SK-N-SH (cell line): ENCODE measurements around the gene MAD2L2. TPM values are rescaled to one million over a fixed set of nuclear protein-coding genes. Genes with fewer than 3 reads are reported as not detected.

Experiments used
- CTCF ChIA-PET: fragments of 300-600, 350-600 bp; formaldehyde crosslinking; extraction: SDS; loops from one replicate; lab custom pipeline; 2021; lab: Yijun Ruan, JAX
- POLR2A ChIA-PET: fragments of 350-600 bp; sonication (Branson Sonifier 250); formaldehyde crosslinking; extraction: SDS; loops from one replicate; lab custom pipeline; 2020; ENCODE audit warnings: antibody characterized with exemption, inconsistent platforms; lab: Yijun Ruan, JAX
- DNase-seq: peaks from one replicate; pipeline ENCODE4 v3.0.0; 2012
- H2AFZ ChIP-seq: fragments of 200-600 bp; sonication (generic); 2 replicates; pipeline ENCODE4 v1.8.1; 2016; ENCODE audit warnings: antibody characterized with exemption, mild to moderate bottlenecking, low read depth
- H3F3A ChIP-seq: fragments of 200-600 bp; sonication (generic); replicated peaks from 2 replicates; pipeline ENCODE3; 2016; ENCODE audit warnings: antibody characterized with exemption, mild to moderate bottlenecking; ENCODE audit not compliant: insufficient read depth
- H3K27ac ChIP-seq, 2 experiments: fragments of 200-500 bp in 1 of 2; fragments of 200-600 bp in 1 of 2; sonication (Bioruptor generic) in 1 of 2; sonication (generic), shearing (Covaris generic) in 1 of 2; 2 replicates each; pipeline versions ENCODE4 v1.5.1 to v1.6.1; 2014 to 2016; ENCODE audit warnings: low read depth in 2 of 2, inconsistent platforms in 1 of 2, low read length in 1 of 2, mild to moderate bottlenecking in 1 of 2, mixed read lengths in 1 of 2
- H3K27me3 ChIP-seq: fragments of 200-600 bp; sonication (generic), shearing (Covaris generic); 2 replicates; pipeline ENCODE4 v1.6.1; 2016; ENCODE audit warnings: mixed run types; ENCODE audit not compliant: insufficient read depth
- H3K36me3 ChIP-seq, 2 experiments: fragments of 200-500 bp in 1 of 2; fragments of 200-600 bp in 1 of 2; sonication (Bioruptor generic) in 1 of 2; sonication (generic) in 1 of 2; replicated peaks in 1 of 2; 2 replicates each; pipeline versions ENCODE3 to v1.5.1; 2014 to 2016; ENCODE audit warnings: low read length in 1 of 2, mild to moderate bottlenecking in 1 of 2; ENCODE audit not compliant: insufficient read depth in 2 of 2, control insufficient read depth in 1 of 2
- H3K4me1 ChIP-seq, 2 experiments: fragments of 200-500 bp in 1 of 2; fragments of 200-600 bp in 1 of 2; sonication (Bioruptor generic) in 1 of 2; sonication (generic), shearing (Covaris generic) in 1 of 2; 2 replicates each; pipeline versions ENCODE4 v1.5.1 to v1.6.1; 2014 to 2016; ENCODE audit warnings: low read depth in 1 of 2, low read length in 1 of 2, mixed run types in 1 of 2; ENCODE audit not compliant: insufficient read depth in 2 of 2, control insufficient read depth in 1 of 2
- H3K4me2 ChIP-seq: fragments of 200-600 bp; sonication (generic), shearing (Covaris generic); 2 replicates; pipeline ENCODE4 v1.6.1; 2017; ENCODE audit warnings: mixed run types
- H3K4me3 ChIP-seq, 2 experiments: fragments of 200-500 bp in 1 of 2; fragments of 200-600 bp in 1 of 2; sonication (Bioruptor generic) in 1 of 2; sonication (generic), shearing (Covaris generic) in 1 of 2; 2 replicates each; pipeline versions ENCODE4 v1.5.1 to v1.8.1; 2014 to 2016; ENCODE audit warnings: low read depth in 2 of 2, inconsistent platforms in 1 of 2, low read length in 1 of 2, mild to moderate bottlenecking in 1 of 2, mixed read lengths in 1 of 2, moderate library complexity in 1 of 2
- H3K79me2 ChIP-seq: fragments of 200-600 bp; sonication (generic); 2 replicates; pipeline ENCODE4 v1.8.1; 2017; ENCODE audit warnings: mild to moderate bottlenecking; ENCODE audit not compliant: insufficient read depth
- H3K9ac ChIP-seq: fragments of 200-600 bp; sonication (generic); 2 replicates; pipeline ENCODE4 v1.6.1; 2017; ENCODE audit warnings: mixed run types
- H3K9me2 ChIP-seq: fragments of 200-600 bp; sonication (generic); 2 replicates; pipeline ENCODE4 v1.6.1; 2017; ENCODE audit warnings: mixed run types
- H3K9me3 ChIP-seq: fragments of 200-600 bp; sonication (generic); 2 replicates; pipeline ENCODE4 v1.6.1; 2017; ENCODE audit warnings: mixed run types, mild to moderate bottlenecking, moderate library complexity
- H4K20me1 ChIP-seq: fragments of 200-600 bp; sonication (generic); 2 replicates; pipeline ENCODE4 v1.6.1; 2017; ENCODE audit warnings: mild to moderate bottlenecking, mixed run types; ENCODE audit not compliant: insufficient read depth
- FOXM1 ChIP-seq: IDR thresholded peaks from 2 replicates; pipeline ENCODE4 v1.4.0; 2012; ENCODE audit warnings: low read depth, mild to moderate bottlenecking
- JUND ChIP-seq: IDR thresholded peaks from 2 replicates; pipeline ENCODE4 v1.4.0; 2012
- MXI1 ChIP-seq: IDR thresholded peaks from 2 replicates; pipeline ENCODE4 v1.6.1; 2012; ENCODE audit warnings: mild to moderate bottlenecking, low read depth, low read length, improper control_type of control experiment
- NRF1 ChIP-seq: IDR thresholded peaks from 2 replicates; pipeline ENCODE4 v1.6.1; 2012; ENCODE audit warnings: low read depth, mild to moderate bottlenecking, low read length
- RAD21 ChIP-seq: IDR thresholded peaks from 2 replicates; pipeline ENCODE4 v1.6.1; 2012; ENCODE audit warnings: mild to moderate bottlenecking, low read length
- RCOR1 ChIP-seq: fragments of 150-350 bp; IDR thresholded peaks from 2 replicates; pipeline ENCODE4 v1.6.1; 2017; ENCODE audit warnings: antibody characterized with exemption, low read length
- RFX5 ChIP-seq: IDR thresholded peaks from 2 replicates; pipeline ENCODE4 v1.6.1; 2012; ENCODE audit warnings: mild to moderate bottlenecking, improper control_type of control experiment, low read length
- RXRA ChIP-seq: IDR thresholded peaks from 2 replicates; pipeline ENCODE4 v1.4.0; 2012; ENCODE audit warnings: low read depth, mild to moderate bottlenecking, borderline replicate concordance
- TEAD4 ChIP-seq: IDR thresholded peaks from 2 replicates; pipeline ENCODE4 v1.4.0; 2012; ENCODE audit warnings: mild to moderate bottlenecking, borderline replicate concordance; ENCODE audit not compliant: insufficient read depth
- WGBS: methylation state at CpG from one replicate; pipeline ENCODE4 v1.1.6; 2017; ENCODE audit warnings: low lambda C conversion rate; 5-methylcytosine and 5-hydroxymethylcytosine counted together
- polyA plus RNA-seq, 3 experiments: library from polyadenylated mRNA; depleted of rRNA; stranded (reverse); fragments of >200 nt; gene quantifications; 2 replicates each; pipeline ENCODE4 v1.2.3, GENCODE V29; 2012
- TF ChIP-seq, protein P1 (sequence below): fragments of 200-600 bp; sonication (generic); IDR thresholded peaks from 2 replicates; pipeline ENCODE4 v1.6.1; 2017; ENCODE audit warnings: antibody characterized with exemption, mild to moderate bottlenecking, moderate library complexity
- TF ChIP-seq, protein P2 (sequence below): IDR thresholded peaks from 2 replicates; pipeline ENCODE4; 2012
- TF ChIP-seq, protein P3 (sequence below): IDR thresholded peaks from 2 replicates; pipeline ENCODE4 v1.6.1; 2012; ENCODE audit warnings: mild to moderate bottlenecking, low read depth, low read length, moderate library complexity
- TF ChIP-seq, protein P4 (sequence below): IDR thresholded peaks from 2 replicates; pipeline ENCODE4 v1.4.0; 2012; ENCODE audit warnings: low read depth, borderline replicate concordance

MAD2L2 gene
- polyA plus RNA-seq, 1 of the 3 experiments (the other 2 are of a cell fraction), result 94.0 TPM

DNA sequence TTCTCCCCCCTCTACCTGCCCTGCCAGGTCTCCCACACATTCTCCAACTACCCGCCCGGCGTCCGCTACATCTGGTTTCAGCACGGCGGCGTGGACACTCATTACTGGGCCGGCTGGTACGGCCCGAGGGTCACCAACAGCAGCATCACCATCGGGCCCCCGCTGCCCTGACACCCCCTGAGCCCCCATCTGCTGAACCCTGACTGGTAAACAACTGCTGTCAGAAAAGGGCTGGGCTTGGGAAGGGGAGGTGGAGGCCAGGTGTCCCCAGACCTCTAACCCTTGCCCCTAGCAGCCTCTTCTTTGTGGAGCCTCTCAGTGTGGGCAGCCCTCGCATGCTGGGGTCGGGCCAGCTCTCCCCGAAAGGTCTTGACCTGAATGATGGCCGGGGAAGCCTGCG is 19.8 kb downstream of the MAD2L2 start:
- Histone ChIP-seq H3K27me3 (no peaks in the 10 kb centered on the region), H3K9ac (no peak overlapping the region), H3K4me1 (no peaks in the 10 kb centered on the region; a peak in 1 of 4 replicates), H3K4me3 (no peak overlapping the region), H3K36me3 (peaks cover 3 to 10% of the 10 kb centered on the region in 2 experiments), H3K79me2 (no peaks in the 10 kb centered on the region), H3F3A (peaks cover 3% of the 10 kb centered on the region)
- no peak for DNase-seq
- POLR2A ChIA-PET, result no interaction called here
- TF ChIP-seq RCOR1, result no peak
- TF ChIP-seq, protein P1, sequence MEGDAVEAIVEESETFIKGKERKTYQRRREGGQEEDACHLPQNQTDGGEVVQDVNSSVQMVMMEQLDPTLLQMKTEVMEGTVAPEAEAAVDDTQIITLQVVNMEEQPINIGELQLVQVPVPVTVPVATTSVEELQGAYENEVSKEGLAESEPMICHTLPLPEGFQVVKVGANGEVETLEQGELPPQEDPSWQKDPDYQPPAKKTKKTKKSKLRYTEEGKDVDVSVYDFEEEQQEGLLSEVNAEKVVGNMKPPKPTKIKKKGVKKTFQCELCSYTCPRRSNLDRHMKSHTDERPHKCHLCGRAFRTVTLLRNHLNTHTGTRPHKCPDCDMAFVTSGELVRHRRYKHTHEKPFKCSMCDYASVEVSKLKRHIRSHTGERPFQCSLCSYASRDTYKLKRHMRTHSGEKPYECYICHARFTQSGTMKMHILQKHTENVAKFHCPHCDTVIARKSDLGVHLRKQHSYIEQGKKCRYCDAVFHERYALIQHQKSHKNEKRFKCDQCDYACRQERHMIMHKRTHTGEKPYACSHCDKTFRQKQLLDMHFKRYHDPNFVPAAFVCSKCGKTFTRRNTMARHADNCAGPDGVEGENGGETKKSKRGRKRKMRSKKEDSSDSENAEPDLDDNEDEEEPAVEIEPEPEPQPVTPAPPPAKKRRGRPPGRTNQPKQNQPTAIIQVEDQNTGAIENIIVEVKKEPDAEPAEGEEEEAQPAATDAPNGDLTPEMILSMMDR, result no peak
- TF ChIP-seq TEAD4, result no peak
- no peak for TF ChIP-seq RAD21
- TF ChIP-seq JUND, result no peak
- no peak for TF ChIP-seq NRF1
- TF ChIP-seq, protein P2, sequence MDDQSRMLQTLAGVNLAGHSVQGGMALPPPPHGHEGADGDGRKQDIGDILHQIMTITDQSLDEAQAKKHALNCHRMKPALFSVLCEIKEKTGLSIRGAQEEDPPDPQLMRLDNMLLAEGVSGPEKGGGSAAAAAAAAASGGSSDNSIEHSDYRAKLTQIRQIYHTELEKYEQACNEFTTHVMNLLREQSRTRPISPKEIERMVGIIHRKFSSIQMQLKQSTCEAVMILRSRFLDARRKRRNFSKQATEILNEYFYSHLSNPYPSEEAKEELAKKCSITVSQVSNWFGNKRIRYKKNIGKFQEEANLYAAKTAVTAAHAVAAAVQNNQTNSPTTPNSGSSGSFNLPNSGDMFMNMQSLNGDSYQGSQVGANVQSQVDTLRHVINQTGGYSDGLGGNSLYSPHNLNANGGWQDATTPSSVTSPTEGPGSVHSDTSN, result no peak
- TF ChIP-seq, protein P3, sequence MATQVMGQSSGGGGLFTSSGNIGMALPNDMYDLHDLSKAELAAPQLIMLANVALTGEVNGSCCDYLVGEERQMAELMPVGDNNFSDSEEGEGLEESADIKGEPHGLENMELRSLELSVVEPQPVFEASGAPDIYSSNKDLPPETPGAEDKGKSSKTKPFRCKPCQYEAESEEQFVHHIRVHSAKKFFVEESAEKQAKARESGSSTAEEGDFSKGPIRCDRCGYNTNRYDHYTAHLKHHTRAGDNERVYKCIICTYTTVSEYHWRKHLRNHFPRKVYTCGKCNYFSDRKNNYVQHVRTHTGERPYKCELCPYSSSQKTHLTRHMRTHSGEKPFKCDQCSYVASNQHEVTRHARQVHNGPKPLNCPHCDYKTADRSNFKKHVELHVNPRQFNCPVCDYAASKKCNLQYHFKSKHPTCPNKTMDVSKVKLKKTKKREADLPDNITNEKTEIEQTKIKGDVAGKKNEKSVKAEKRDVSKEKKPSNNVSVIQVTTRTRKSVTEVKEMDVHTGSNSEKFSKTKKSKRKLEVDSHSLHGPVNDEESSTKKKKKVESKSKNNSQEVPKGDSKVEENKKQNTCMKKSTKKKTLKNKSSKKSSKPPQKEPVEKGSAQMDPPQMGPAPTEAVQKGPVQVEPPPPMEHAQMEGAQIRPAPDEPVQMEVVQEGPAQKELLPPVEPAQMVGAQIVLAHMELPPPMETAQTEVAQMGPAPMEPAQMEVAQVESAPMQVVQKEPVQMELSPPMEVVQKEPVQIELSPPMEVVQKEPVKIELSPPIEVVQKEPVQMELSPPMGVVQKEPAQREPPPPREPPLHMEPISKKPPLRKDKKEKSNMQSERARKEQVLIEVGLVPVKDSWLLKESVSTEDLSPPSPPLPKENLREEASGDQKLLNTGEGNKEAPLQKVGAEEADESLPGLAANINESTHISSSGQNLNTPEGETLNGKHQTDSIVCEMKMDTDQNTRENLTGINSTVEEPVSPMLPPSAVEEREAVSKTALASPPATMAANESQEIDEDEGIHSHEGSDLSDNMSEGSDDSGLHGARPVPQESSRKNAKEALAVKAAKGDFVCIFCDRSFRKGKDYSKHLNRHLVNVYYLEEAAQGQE, result no peak
- TF ChIP-seq, all 33 proteins: peak for 0
- 93% methylated on average over 12 of the region's 17 CpGs for WGBS
- Histone ChIP-seq H2AFZ (no peak overlapping the region), H3K9me2 (no peaks in the 10 kb centered on the region), H4K20me1 (no peaks in the 10 kb centered on the region), H3K9me3 (no peaks in the 10 kb centered on the region), H3K4me2 (no peak overlapping the region), H3K27ac (no peak overlapping the region)
- CTCF ChIA-PET, result interaction anchor here (1.1 to 8.5 kb wide), 3 partner anchors 11 to 623 kb away, joined by 4 to 120 read pairs (median 17); no protein-coding TSS in a partner anchor

DNA sequence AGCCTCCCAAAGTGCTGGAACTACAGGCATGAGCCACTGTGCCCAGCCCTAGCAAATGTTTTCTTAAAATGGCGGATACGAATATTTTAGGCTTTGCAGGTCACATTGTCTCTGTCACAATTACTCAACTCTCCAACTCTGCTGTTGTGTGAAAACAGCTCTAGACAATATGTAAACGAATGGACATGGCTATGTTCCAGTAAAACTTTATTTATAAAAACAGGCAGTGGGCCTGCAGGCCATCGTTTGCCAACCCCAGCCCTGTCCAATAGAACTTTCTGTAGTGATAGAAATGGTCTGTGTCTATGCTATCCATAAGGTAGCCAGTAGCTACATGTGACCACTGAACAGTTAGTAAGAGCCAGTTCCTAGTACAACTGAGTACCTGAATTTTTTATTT is 21.2 kb downstream of the MAD2L2 start:
- Histone ChIP-seq H3K36me3 (peaks cover 3 to 10% of the 10 kb centered on the region in 2 experiments), H3K27ac (no peak overlapping the region), H2AFZ (no peak overlapping the region), H3K79me2 (peaks cover 6% of the 10 kb centered on the region; the same call in 1 of the 2 replicates), H3K9me2 (no peaks in the 10 kb centered on the region), H3F3A (no peaks in the 10 kb centered on the region), H3K4me1 (peaks cover 0 to 8% of the 10 kb centered on the region in 2 experiments; a peak in 1 of 4 replicates), H3K9ac (no peak overlapping the region), H3K4me2 (no peak overlapping the region), H4K20me1 (no peaks in the 10 kb centered on the region), H3K4me3 (no peak overlapping the region), H3K27me3 (no peaks in the 10 kb centered on the region)
- POLR2A ChIA-PET, result no interaction called here
- DNase-seq, result no peak
- CTCF ChIA-PET, result interaction anchor here (0.7 to 8.5 kb wide), 6 partner anchors 9 to 622 kb away, joined by 3 to 120 read pairs (median 4); no protein-coding TSS in a partner anchor
- WGBS, result 94% methylated on average over 4 of the region's 4 CpGs
- TF ChIP-seq MXI1 (no peak), FOXM1 (no peak), RXRA (no peak), RFX5 (no peak)
- TF ChIP-seq, protein P4, sequence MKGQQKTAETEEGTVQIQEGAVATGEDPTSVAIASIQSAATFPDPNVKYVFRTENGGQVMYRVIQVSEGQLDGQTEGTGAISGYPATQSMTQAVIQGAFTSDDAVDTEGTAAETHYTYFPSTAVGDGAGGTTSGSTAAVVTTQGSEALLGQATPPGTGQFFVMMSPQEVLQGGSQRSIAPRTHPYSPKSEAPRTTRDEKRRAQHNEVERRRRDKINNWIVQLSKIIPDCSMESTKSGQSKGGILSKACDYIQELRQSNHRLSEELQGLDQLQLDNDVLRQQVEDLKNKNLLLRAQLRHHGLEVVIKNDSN, result no peak
- TF ChIP-seq, all 33 proteins: peak for 0
- H3K9me3 ChIP-seq, result no peaks in the 10 kb centered on the region
